Fibroblast of lung (primary cell): Measurements from ENCODE around the gene CD59. TPM values are rescaled to one million over a fixed set of nuclear protein-coding genes. Genes with fewer than 3 reads are reported as not detected.
A peak's percentile ranks its signal among the peaks of the same experiment; 100 is the strongest.

Source experiments
- DNase-seq, 2 donors: peaks; one replicate each; pipeline versions ENCODE4 v3.0.0 to v3.0.0-alpha.2; 2010; ENCODE audit warnings: low read depth in 2 of 2
- H2AFZ ChIP-seq: 2 replicates; pipeline ENCODE4 v1.5.1; 2012; ENCODE audit warnings: low read length, control low read depth, inconsistent platforms
- H3K27ac ChIP-seq: 2 replicates; pipeline ENCODE4 v1.5.1; 2011; ENCODE audit warnings: low read length, control low read depth; ENCODE audit not compliant: insufficient read depth
- H3K27me3 ChIP-seq: 2 replicates; pipeline ENCODE4 v1.5.1; 2011; ENCODE audit warnings: mild to moderate bottlenecking, low read length; ENCODE audit not compliant: control insufficient read depth, insufficient read depth
- H3K36me3 ChIP-seq: 2 replicates; pipeline ENCODE4 v1.5.1; 2011; ENCODE audit warnings: low read length; ENCODE audit not compliant: control insufficient read depth, insufficient read depth
- H3K4me1 ChIP-seq: 2 replicates; pipeline ENCODE4 v1.5.1; 2011; ENCODE audit warnings: low read length; ENCODE audit not compliant: control insufficient read depth, insufficient read depth; ENCODE audit errors: extremely low read depth
- H3K4me2 ChIP-seq: 2 replicates; pipeline ENCODE4 v1.5.1; 2011; ENCODE audit warnings: low read length, control low read depth; ENCODE audit not compliant: insufficient read depth; ENCODE audit errors: extremely low read depth
- H3K4me3 ChIP-seq, 4 experiments: fragments of 200-600 bp in 1 of 4; sonication (generic) in 1 of 4; replicated peaks in 1 of 4; 2 replicates each; pipeline ENCODE4 v1.5.1; 2011 to 2016; ENCODE audit warnings: low read length in 4 of 4, low read depth in 3 of 4, mild to moderate bottlenecking in 3 of 4, control low read depth in 2 of 4, inconsistent platforms in 1 of 4, mixed read lengths in 1 of 4; ENCODE audit not compliant: insufficient read depth in 1 of 4; ENCODE audit errors: control extremely low read depth in 1 of 4
- H3K79me2 ChIP-seq: 2 replicates; pipeline ENCODE4 v1.5.1; 2012; ENCODE audit warnings: mild to moderate bottlenecking, low read length, inconsistent platforms; ENCODE audit not compliant: control insufficient read depth, insufficient read depth
- H3K9ac ChIP-seq: 2 replicates; pipeline ENCODE4 v1.5.1; 2011; ENCODE audit warnings: mild to moderate bottlenecking, low read length, control low read depth; ENCODE audit not compliant: insufficient read depth
- H3K9me3 ChIP-seq: 2 replicates; pipeline ENCODE4 v1.5.1; 2012; ENCODE audit warnings: low read depth, low read length; ENCODE audit not compliant: control insufficient read depth, insufficient read depth
- H4K20me1 ChIP-seq: 2 replicates; pipeline ENCODE4 v1.5.1; 2011; ENCODE audit warnings: low read length; ENCODE audit not compliant: control insufficient read depth, insufficient read depth; ENCODE audit errors: extremely low read depth
- CTCF ChIP-seq, 2 donors: IDR thresholded peaks in 1 of 2; conservative IDR thresholded peaks in 1 of 2; 1 replicate in 1 of 2; 2 replicates in 1 of 2; pipeline ENCODE4 v1.5.1; 2011 to 2012; ENCODE audit warnings: low read length in 2 of 2, control low read depth in 1 of 2, inconsistent platforms in 1 of 2, low read depth in 1 of 2, mild to moderate bottlenecking in 1 of 2
- EZH2 ChIP-seq: IDR thresholded peaks from 2 replicates; pipeline ENCODE4 v1.5.1; 2012; ENCODE audit warnings: low read length, control low read depth, mild to moderate bottlenecking; ENCODE audit errors: missing control alignments
- polyA plus RNA-seq, 2 donors: library from polyadenylated mRNA; depleted of rRNA in 1 of 2; stranded (reverse) in 1 of 2; unstranded in 1 of 2; fragments of >200 nt; gene quantifications; 2 replicates each; pipeline ENCODE4 v1.2.1, GENCODE V29; 2011 to 2012; ENCODE audit warnings: missing spikeins in 1 of 2
- total RNA-seq: library from RNA; depleted of rRNA; stranded (reverse); fragments of >200 nt; gene quantifications from 2 replicates; pipeline ENCODE4 v1.2.1, GENCODE V29; 2014

The CD59 gene
- total and polyA plus RNA-seq, 2 donors (not counting 1 experiment from before 2014, with no cell fraction given), result 380 to 1,165 TPM

DNA sequence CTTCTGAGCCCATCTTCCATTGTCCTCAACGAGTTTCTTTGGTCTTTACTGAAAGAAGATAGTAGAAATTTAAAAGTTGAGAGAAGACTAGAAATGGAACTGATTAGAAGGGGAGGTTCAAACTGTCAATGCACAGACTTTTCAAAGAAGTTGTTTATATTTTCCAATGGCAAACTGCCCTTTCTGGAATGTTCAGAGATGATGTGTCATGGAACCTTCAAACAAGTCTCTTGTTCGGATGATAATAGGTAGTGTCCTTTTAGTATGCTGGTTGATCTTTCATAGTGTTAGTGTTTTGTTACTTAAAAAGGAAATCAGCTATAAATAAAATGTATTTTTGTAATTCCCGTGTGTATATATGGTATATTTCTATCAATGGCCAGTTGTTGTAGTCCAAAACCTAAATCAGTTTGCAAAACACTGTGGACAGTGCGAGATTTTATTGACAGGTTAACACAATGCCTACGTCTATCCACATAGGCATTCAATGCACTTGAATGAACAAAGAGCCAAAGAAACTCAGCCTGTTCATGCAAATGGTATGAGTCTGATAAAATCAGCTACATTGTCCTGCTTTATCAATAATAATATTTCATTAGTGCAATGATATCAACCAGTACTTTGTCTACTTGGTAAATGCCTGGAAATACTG is 66.5 kb downstream of the CD59 start:
- Histone ChIP-seq H4K20me1 (no peaks in the 10 kb centered on the region), H3K9me3 (no peaks in the 10 kb centered on the region), H2AFZ (no peak overlapping the region), H3K4me1 (peaks cover 11% of the 10 kb centered on the region), H3K27me3 (no peaks in the 10 kb centered on the region), H3K4me2 (no peak overlapping the region), H3K4me3 (no peak overlapping the region), H3K9ac (no peak overlapping the region), H3K36me3 (no peaks in the 10 kb centered on the region), H3K79me2 (no peaks in the 10 kb centered on the region), H3K27ac (no peak overlapping the region)
- TF ChIP-seq CTCF (conservative IDR thresholded peaks at IDR 0.05 in 1 of 2, IDR thresholded peaks at IDR 0.05 in 1 of 2; ENCODE audit: low read depth in 1 of 2, low read length in 2 of 2) (no peak), EZH2 (no peak)
- DNase-seq, result peak in 1 of 2 donors; percentile 11

DNA sequence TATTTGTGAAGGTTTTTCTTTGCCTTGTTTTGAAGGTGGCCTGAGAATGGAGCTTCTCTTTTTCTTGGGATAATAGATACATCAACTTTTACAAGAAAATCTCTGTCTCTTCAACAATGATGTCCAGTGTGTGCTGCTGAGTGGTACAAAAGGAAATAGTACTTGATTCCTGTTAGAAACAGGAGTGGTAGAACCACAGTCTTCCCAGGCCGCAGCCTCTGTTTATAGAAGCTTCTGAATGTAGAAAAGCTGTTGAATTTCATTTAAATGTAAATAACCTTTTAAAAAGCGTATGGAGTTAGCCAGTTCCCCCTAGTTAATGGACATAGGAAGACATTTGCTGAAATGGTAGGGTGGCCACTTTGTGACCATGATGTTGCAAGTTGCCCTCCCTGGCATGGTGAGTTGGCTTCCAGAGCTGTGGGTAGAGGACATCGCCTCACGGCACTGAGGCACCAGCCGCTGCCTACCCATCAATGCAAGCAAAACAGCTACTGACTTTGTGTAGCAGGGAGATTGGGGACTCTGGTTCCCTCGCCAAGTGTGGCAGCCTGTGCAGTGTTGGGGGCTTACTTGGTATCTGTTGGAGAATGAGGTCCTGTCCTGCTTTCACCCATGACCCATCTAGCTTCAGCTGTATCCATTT is 67.1 kb downstream of the CD59 start:
- Histone ChIP-seq H3K27ac (no peak overlapping the region), H3K79me2 (no peaks in the 10 kb centered on the region), H2AFZ (no peak overlapping the region), H3K36me3 (no peaks in the 10 kb centered on the region), H3K27me3 (no peaks in the 10 kb centered on the region), H3K9me3 (no peaks in the 10 kb centered on the region), H3K4me1 (peaks cover 7% of the 10 kb centered on the region), H3K9ac (no peak overlapping the region), H3K4me3 (no peak overlapping the region), H3K4me2 (no peak overlapping the region), H4K20me1 (no peaks in the 10 kb centered on the region)
- no peak for DNase-seq
- TF ChIP-seq EZH2 (no peak), CTCF (conservative IDR thresholded peaks at IDR 0.05 in 1 of 2, IDR thresholded peaks at IDR 0.05 in 1 of 2; ENCODE audit: low read depth in 1 of 2, low read length in 2 of 2) (no peak)

- TF ChIP-seq CTCF (conservative IDR thresholded peaks at IDR 0.05 in 1 of 2, IDR thresholded peaks at IDR 0.05 in 1 of 2; ENCODE audit: low read depth in 1 of 2, low read length in 2 of 2) (no peak), EZH2 (no peak)
- Histone ChIP-seq H2AFZ (no peak overlapping the region), H4K20me1 (no peaks in the 10 kb centered on the region), H3K4me2 (no peak overlapping the region), H3K4me3 (no peak overlapping the region), H3K79me2 (no peaks in the 10 kb centered on the region), H3K27ac (no peak overlapping the region), H3K4me1 (peaks cover 7% of the 10 kb centered on the region), H3K27me3 (no peaks in the 10 kb centered on the region), H3K36me3 (no peaks in the 10 kb centered on the region), H3K9me3 (no peaks in the 10 kb centered on the region), H3K9ac (no peak overlapping the region)
- DNase-seq, result peak in 1 of 2 donors; percentile 59
These were observed 67.8 kb downstream of the CD59 start for GRCh38 chr11:33668468-33668825.
